Measurements from ENCODE around the gene ELMO3. TPM values are rescaled to one million over a fixed set of nuclear protein-coding genes. Genes with fewer than 3 reads are reported as not detected.

The ELMO3 gene
- 10 to 100 TPM in 1 of 2 donors, 1 to 10 TPM in 1; 6.5 to 22.5 TPM for total RNA-seq
- polyA plus RNA-seq: 10 to 100 TPM; 13.3 to 17.7 TPM
- long read RNA-seq, donor 1: 0 reads
- long read RNA-seq, donor 2, partial matches to known transcripts: 0 of 1 reads
- long read RNA-seq, donor 2, other reads (novel, unspliced or antisense): 0 of 1 reads
- long read RNA-seq, donor 3: 0 reads
- long read RNA-seq, donor 4: 0 reads
- long read RNA-seq, donor 5, partial matches to known transcripts: 0 of 3 reads
- long read RNA-seq, donor 5, other reads (novel, unspliced or antisense): 0 of 3 reads

- no peak for TF ChIP-seq CTCF (IDR thresholded peaks at IDR 0.05; ENCODE audit: control extremely low read depth, extremely low read depth)
- DNase-seq: peak in 1 of 3 donors; percentile 34
- Histone ChIP-seq H3K9ac (ENCODE audit: insufficient read depth in 1 of 2, low read length in 2 of 2) (no peak within 1 kb of the TSS), H3K27me3 (ENCODE audit: control insufficient read depth in 3 of 3, insufficient read depth in 3 of 3, low read length in 2 of 3) (no peaks in the 10 kb centered on the region), H3K4me1 (ENCODE audit: control insufficient read depth in 5 of 5, insufficient read depth in 5 of 5, low read length in 5 of 5) (peaks cover 0 to 14% (median 0%) of the 10 kb centered on the region in 5 donors), H3K9me3 (ENCODE audit: control insufficient read depth in 4 of 4, insufficient read depth in 3 of 4, low read length in 3 of 4) (no peaks in the 10 kb centered on the region), H3K4me3 (peak within 1 kb of the TSS; percentile 11), H3K27ac (ENCODE audit: low read depth in 1 of 2, low read length in 1 of 2) (peak within 1 kb of the TSS in 1 of 2 donors; percentile 63), H3K36me3 (ENCODE audit: control insufficient read depth in 4 of 4, insufficient read depth in 4 of 4, low read length in 4 of 4) (peaks cover 22 to 76% (median 32%) of the 10 kb centered on the region in 4 donors)
- ATAC-seq (ENCODE audit: insufficient read depth, low FRiP score): peak; percentile 65
- 57 to 77% methylated on average over 59 to 61 of the region's 61 CpGs for WGBS, 2 donors
Observed at GRCh38 chr16:67199011-67199807, at the start of gene ELMO3. Gene ELMO3, plus strand, starts transcription at chr16:67199131. Its CDS starts 196 bp downstream, at chr16:67199327.

- no peak for TF ChIP-seq CTCF (IDR thresholded peaks at IDR 0.05; ENCODE audit: control extremely low read depth, extremely low read depth)
- Histone ChIP-seq H3K36me3 (ENCODE audit: control insufficient read depth in 4 of 4, insufficient read depth in 4 of 4, low read length in 4 of 4) (peaks cover 5 to 39% (median 25%) of the 10 kb centered on the region in 4 donors), H3K4me3 (no peak overlapping the region), H3K27ac (ENCODE audit: low read depth in 1 of 2, low read length in 1 of 2) (no peak overlapping the region), H3K9ac (ENCODE audit: insufficient read depth in 1 of 2, low read length in 2 of 2) (no peak overlapping the region), H3K4me1 (ENCODE audit: control insufficient read depth in 5 of 5, insufficient read depth in 5 of 5, low read length in 5 of 5) (peaks cover 0 to 15% (median 4%) of the 10 kb centered on the region in 5 donors), H3K9me3 (ENCODE audit: control insufficient read depth in 4 of 4, insufficient read depth in 3 of 4, low read length in 3 of 4) (no peaks in the 10 kb centered on the region), H3K27me3 (ENCODE audit: control insufficient read depth in 3 of 3, insufficient read depth in 3 of 3, low read length in 2 of 3) (peaks cover 0 to 13% (median 8%) of the 10 kb centered on the region in 3 donors)
- WGBS, 2 donors: 67 to 71% methylated on average over 77 of the region's 77 CpGs
- no peak for ATAC-seq (ENCODE audit: insufficient read depth, low FRiP score)
- no peak for DNase-seq
Observed at GRCh38 chr16:67149276-67150046, 49.5 kb upstream of the ELMO3 start.

GRCh38 chr16:67150047-67150832 lies 48.7 kb upstream of the ELMO3 start:
- peaks cover 0 to 14% (median 9%) of the 10 kb centered on the region in 3 donors for H3K27me3 ChIP-seq (ENCODE audit: control insufficient read depth in 3 of 3, insufficient read depth in 3 of 3, low read length in 2 of 3)
- peak overlapping the region; percentile 65 to 78 for H3K27ac ChIP-seq (ENCODE audit: low read depth in 1 of 2, low read length in 1 of 2)
- DNase-seq (peak; percentile 84 to 94 (median 88)), ATAC-seq (ENCODE audit: insufficient read depth, low FRiP score) (peak; percentile 68)
- H3K9ac ChIP-seq (ENCODE audit: insufficient read depth in 1 of 2, low read length in 2 of 2): no peak overlapping the region
- TF ChIP-seq CTCF (IDR thresholded peaks at IDR 0.05; ENCODE audit: control extremely low read depth, extremely low read depth): no peak
- H3K36me3 ChIP-seq (ENCODE audit: control insufficient read depth in 4 of 4, insufficient read depth in 4 of 4, low read length in 4 of 4): peaks cover 0 to 31% (median 21%) of the 10 kb centered on the region in 4 donors
- peaks cover 0 to 18% (median 4%) of the 10 kb centered on the region in 5 donors for H3K4me1 ChIP-seq (ENCODE audit: control insufficient read depth in 5 of 5, insufficient read depth in 5 of 5, low read length in 5 of 5)
- H3K9me3 ChIP-seq (ENCODE audit: control insufficient read depth in 4 of 4, insufficient read depth in 3 of 4, low read length in 3 of 4): no peaks in the 10 kb centered on the region
- 4 to 9% methylated on average over 67 to 94 of the region's 94 CpGs for WGBS, 2 donors
- H3K4me3 ChIP-seq: peak overlapping the region; percentile 60

Measured in lung (tissue), 16 donors.